WI38 (cell line): ENCODE data around the gene STEAP2.

Experiments
- H3K4me3 ChIP-seq: 2 replicates; pipeline ENCODE4 v1.5.1; 2011; ENCODE audit warnings: low read depth, mild to moderate bottlenecking, control low read depth, low read length
- CTCF ChIP-seq: IDR thresholded peaks from 2 replicates; pipeline ENCODE4 v1.5.1; 2012; ENCODE audit warnings: low read depth, mild to moderate bottlenecking, control low read depth, low read length

STEAP2 gene

DNA sequence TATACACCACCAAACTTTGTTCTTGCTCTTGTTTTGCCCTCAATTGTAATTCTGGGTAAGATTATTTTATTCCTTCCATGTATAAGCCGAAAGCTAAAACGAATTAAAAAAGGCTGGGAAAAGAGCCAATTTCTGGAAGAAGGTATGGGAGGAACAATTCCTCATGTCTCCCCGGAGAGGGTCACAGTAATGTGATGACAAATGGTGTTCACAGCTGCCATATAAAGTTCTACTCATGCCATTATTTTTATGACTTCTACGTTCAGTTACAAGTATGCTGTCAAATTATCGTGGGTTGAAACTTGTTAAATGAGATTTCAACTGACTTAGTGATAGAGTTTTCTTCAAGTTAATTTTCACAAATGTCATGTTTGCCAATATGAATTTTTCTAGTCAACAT lies 20.9 kb downstream of the STEAP2 start:
- TF ChIP-seq CTCF, result no peak
- no peak overlapping the region for H3K4me3 ChIP-seq

GRCh38 chr7:90233569-90233968 lies 22.0 kb downstream of the STEAP2 start:
- H3K4me3 ChIP-seq, result no peak overlapping the region
- TF ChIP-seq CTCF, result no peak

GRCh38 chr7:90236721-90237289 lies 25.3 kb downstream of the STEAP2 start:
- no peak for TF ChIP-seq CTCF
- H3K4me3 ChIP-seq, result no peak overlapping the region

- H3K4me3 ChIP-seq, result no peak overlapping the region
- TF ChIP-seq CTCF, result no peak
These were observed 26.5 kb downstream of the STEAP2 start for GRCh38 chr7:90238022-90238421.

GRCh38 chr7:90238583-90238982 lies 27.0 kb downstream of the STEAP2 start:
- no peak for TF ChIP-seq CTCF
- no peak overlapping the region for H3K4me3 ChIP-seq

DNA sequence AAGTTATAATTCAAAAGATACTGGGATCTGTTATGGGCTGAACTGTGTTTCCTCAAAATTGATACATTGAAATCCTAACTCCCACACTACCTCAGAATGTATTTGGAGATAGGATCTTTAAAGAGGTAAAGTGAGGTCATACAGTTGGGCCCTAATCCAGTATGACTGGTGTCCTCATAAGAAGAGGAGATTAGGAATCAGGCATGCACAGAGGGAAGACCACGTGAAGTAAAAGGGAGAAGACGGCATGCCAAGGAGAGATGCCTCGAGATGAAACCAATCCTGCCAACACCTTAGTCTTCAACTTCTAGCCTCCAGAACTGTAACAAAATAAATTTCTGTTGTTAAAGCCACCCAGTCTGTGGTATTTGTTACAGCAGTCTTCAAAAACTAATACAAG lies 27.5 kb downstream of the STEAP2 start:
- TF ChIP-seq CTCF, result no peak
- H3K4me3 ChIP-seq, result no peak overlapping the region

DNA sequence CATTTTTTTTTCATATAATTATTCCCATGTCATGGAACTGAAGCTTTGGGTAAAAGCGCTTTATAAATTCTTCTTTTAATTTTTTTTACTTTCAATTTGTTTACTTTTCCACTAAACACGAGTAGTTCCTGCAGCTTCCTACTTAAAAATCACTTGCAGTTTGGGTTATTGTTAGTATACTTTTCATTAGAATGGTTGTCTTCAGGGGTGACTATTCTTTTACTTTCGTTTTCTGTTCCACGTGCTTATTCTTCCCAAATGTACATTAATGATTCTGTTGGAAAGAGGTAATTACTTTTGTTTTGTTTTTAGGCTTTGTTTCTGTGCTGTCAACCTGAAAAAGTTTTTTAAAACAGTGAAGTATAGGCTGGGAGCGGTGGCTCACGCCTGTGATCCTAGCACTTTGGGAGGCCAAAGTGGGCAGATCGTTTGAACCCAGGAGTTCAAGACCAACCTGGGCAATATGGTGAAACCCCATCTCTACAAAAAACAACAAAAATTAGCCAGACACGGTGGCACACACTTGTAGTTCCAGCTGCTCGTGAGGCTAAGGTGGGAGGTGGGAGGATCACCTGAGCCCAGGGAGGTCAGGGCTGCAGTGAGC lies 28.2 kb downstream of the STEAP2 start:
- no peak for TF ChIP-seq CTCF
- H3K4me3 ChIP-seq, result peak overlapping the region; percentile 44
